Testis (tissue), 3 donors: ENCODE data around the gene DCXR. TPM values are rescaled to one million over a fixed set of nuclear protein-coding genes. Genes with fewer than 3 reads are reported as not detected.

Experiments
- DNase-seq: peaks from one replicate; pipeline ENCODE4 v3.0.0-alpha.2; 2019
- H3K27ac ChIP-seq, 2 donors: fragments of 200-600 bp; sonication (generic); one replicate each; pipeline ENCODE4 v1.5.1; 2019
- H3K27me3 ChIP-seq: fragments of 200-600 bp; sonication (generic); one replicate; pipeline ENCODE4 v1.5.1; 2019
- H3K36me3 ChIP-seq: fragments of 200-600 bp; sonication (generic); one replicate; pipeline ENCODE4 v1.5.1; 2017; ENCODE audit warnings: low read depth; ENCODE audit errors: missing control alignments
- H3K4me1 ChIP-seq: fragments of 200-600 bp; sonication (generic); one replicate; pipeline ENCODE4 v1.5.1; 2019
- H3K4me3 ChIP-seq, 2 donors: fragments of 200-600 bp; sonication (generic); one replicate each; pipeline ENCODE4 v1.5.1; 2017 to 2019
- H3K9me3 ChIP-seq: fragments of 200-600 bp; sonication (generic); one replicate; pipeline ENCODE4 v1.5.1; 2017
- CTCF ChIP-seq, 3 experiments: fragments of 450-650 bp in 2 of 3; fragments of 200-600 bp in 1 of 3; sonication (generic) in 1 of 3; IDR thresholded peaks; one replicate each; pipeline ENCODE4 v1.5.1; 2016 to 2019; ENCODE audit warnings: antibody characterized with exemption in 3 of 3, mild to moderate bottlenecking in 2 of 3, moderate library complexity in 1 of 3
- POLR2A ChIP-seq: fragments of 450-650 bp; IDR thresholded peaks from one replicate; pipeline ENCODE4 v1.6.1; 2017; ENCODE audit warnings: antibody characterized with exemption, mild to moderate bottlenecking, moderate library complexity
- WGBS, 2 donors: methylation state at CpG; one replicate each; pipeline ENCODE4 v1.1.5; 2018; 5-methylcytosine and 5-hydroxymethylcytosine counted together
- intact Hi-C: fragments of 100-400 bp; cut with DNase I; formaldehyde crosslinking; loops from one replicate; pipeline ENCODE4 v1.15.1; 2023; ENCODE audit warnings: low total_unique reads
- polyA plus RNA-seq: library from polyadenylated mRNA; stranded (reverse); fragments of 350-450 nt; fragmentation: Illumina TruSeq; extraction: RNeasy Lipid Tissue Mini Kit (QIAGEN cat#74804); gene quantifications from one replicate; pipeline ENCODE4 v1.2.3, GENCODE V29; 2014; ENCODE audit warnings: low read depth, low replicate concordance; ENCODE audit not compliant: insufficient read depth
- total RNA-seq, 2 donors: library from RNA; depleted of rRNA; stranded (reverse); fragments of >200 nt; gene quantifications; one replicate each; pipeline ENCODE4 v1.2.3, GENCODE V29; 2016

DCXR gene
- total and polyA plus RNA-seq, 3 donors from 2014 or later: 109 to 188 (median 134) TPM

- H3K27me3 ChIP-seq: no peaks in the 10 kb centered on the region
- DNase-seq: no peak
- peak overlapping the region; percentile 54 to 68 for H3K4me3 ChIP-seq
- no peaks in the 10 kb centered on the region for H3K36me3 ChIP-seq
- intact Hi-C loops: loop anchor here (5.0 kb wide), 1 partner anchor 61 kb away; the partner anchor contains the start of gene NOTUM
- 8 to 11% methylated on average over 17 to 37 of the region's 55 CpGs for WGBS, 2 donors
- H3K27ac ChIP-seq: no peak overlapping the region
- peaks cover 19% of the 10 kb centered on the region for H3K4me1 ChIP-seq
- no peaks in the 10 kb centered on the region for H3K9me3 ChIP-seq
- TF ChIP-seq POLR2A (no peak), CTCF (IDR thresholded peaks at IDR 0.05) (no peak)
Measured at GRCh38 chr17:82023447-82024241, 13.9 kb downstream of the DCXR start.

DNA sequence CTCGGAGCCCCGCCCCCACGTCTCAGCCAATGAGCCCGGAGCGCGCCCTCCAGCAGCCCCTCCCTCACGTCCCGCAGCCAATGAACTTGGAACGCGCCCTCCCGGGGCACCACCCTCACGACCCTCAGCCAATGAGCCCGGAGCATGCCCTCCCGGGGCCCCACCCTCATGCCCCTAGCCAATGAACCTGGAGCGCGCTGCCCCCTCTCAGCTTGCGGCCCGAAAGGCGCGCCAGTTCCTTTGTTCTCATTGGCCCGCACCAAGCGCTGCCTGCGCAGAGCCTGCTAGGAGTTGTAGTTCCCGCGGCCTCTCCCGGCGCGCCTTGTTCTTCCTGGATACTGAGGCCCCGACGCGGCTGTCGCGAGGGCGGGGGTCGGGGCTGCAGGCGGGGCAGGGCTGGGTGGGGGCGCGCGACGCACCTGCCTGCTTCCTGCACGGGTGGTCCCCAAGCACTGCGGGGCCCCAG, 14.5 kb downstream of the DCXR start, which contains the start of gene LRRC45:
LRRC45 (plus strand) TSS at position 325 of the 466 bp plus-strand sequence. CDS start 339 bp downstream, outside the sequence.
- Histone ChIP-seq H3K27ac (peak within 1 kb of the TSS in 1 of 2 donors; percentile 36), H3K9me3 (no peaks in the 10 kb centered on the region), H3K4me3 (peak within 1 kb of the TSS; percentile 69 to 71), H3K36me3 (no peaks in the 10 kb centered on the region), H3K4me1 (peaks cover 19% of the 10 kb centered on the region), H3K27me3 (no peaks in the 10 kb centered on the region)
- TF ChIP-seq CTCF (IDR thresholded peaks at IDR 0.05) (no peak), POLR2A (no peak)
- intact Hi-C loops: loop anchor here (5.0 kb wide), 1 partner anchor 61 kb away; the partner anchor contains the start of gene NOTUM
- 2% methylated on average over 23 of the region's 42 CpGs; no CpG with 5 or more reads in 1 of the 2 donors for WGBS, 2 donors
- peak; percentile 100 for DNase-seq

DNA sequence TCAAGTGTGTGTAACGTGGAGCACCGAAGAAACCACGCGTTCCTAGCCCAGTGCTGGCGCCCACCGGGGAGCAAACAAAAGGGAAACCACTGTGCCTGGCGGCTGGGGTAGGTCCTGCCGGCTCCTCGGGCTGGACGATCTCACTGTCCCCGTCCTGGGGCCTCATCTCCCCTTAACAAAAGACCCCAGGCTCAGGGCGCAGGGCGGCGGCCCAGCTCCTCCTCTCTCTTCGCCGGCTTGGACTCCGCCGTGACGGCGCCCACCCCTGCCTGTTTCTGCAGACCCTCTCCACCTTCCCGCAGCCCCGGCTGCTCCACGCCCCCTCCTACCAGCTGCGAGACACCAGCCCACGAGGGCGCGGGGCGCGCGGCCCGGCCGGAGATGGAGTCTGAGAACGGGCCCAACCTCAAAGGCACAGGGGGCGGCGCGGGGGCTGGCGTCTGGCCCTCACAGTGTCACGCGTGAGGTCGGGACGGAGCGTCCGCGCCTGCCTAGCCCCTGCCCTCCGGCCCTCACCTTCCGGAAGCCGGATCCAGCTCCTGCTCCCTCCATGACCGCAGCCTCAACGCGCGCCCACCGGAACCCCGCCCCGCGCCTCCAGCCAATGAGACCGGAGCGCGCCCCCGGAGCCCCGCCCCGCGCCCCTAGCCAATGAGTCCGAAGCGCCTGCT, 15.1 kb downstream of the DCXR start, which contains the start of gene CENPX:
CENPX (minus strand) TSS at position 569 of the 671 bp plus-strand sequence; CDS start at position 552, 17 bp downstream.
- H3K27ac ChIP-seq: peak within 1 kb of the TSS in 1 of 2 donors; percentile 36
- TF ChIP-seq CTCF (IDR thresholded peaks at IDR 0.05) (no peak), POLR2A (no peak)
- H3K27me3 ChIP-seq: no peaks in the 10 kb centered on the region
- DNase-seq: no peak
- peaks cover 19% of the 10 kb centered on the region for H3K4me1 ChIP-seq
- no peaks in the 10 kb centered on the region for H3K9me3 ChIP-seq
- H3K4me3 ChIP-seq: peak within 1 kb of the TSS; percentile 69 to 71
- 1% methylated on average over 30 to 55 of the region's 64 CpGs for WGBS, 2 donors
- H3K36me3 ChIP-seq: no peaks in the 10 kb centered on the region
- intact Hi-C loops: loop anchor here (5.0 kb wide), 1 partner anchor 60 kb away; the partner anchor contains the start of gene NOTUM

GRCh38 chr17:82021900-82022309, 15.6 kb downstream of the DCXR start:
- DNase-seq: no peak
- intact Hi-C loops: loop anchor here (5.0 kb wide), 1 partner anchor 60 kb away; the partner anchor contains the start of gene NOTUM
- 2 to 9% methylated on average over 8 to 10 of the region's 10 CpGs for WGBS, 2 donors
- Histone ChIP-seq H3K36me3 (no peaks in the 10 kb centered on the region), H3K27me3 (no peaks in the 10 kb centered on the region), H3K9me3 (no peaks in the 10 kb centered on the region), H3K4me1 (peaks cover 19% of the 10 kb centered on the region), H3K4me3 (peak overlapping the region; percentile 69 to 71), H3K27ac (no peak overlapping the region)
- TF ChIP-seq CTCF (IDR thresholded peaks at IDR 0.05) (no peak), POLR2A (no peak)
